Measurements from ENCODE around the gene PPP6R3. TPM values are rescaled to one million over a fixed set of nuclear protein-coding genes. Genes with fewer than 3 reads are reported as not detected.

Gene PPP6R3
- total and polyA plus RNA-seq, 2 of the 13 experiments (the other 11 are each of a cell fraction or from before 2014, with no cell fraction given), result 41.2 to 83.4 TPM

GRCh38 chr11:68551223-68551622 lies 90.7 kb downstream of the PPP6R3 start (continued):
- TF ChIP-seq HNF1B (CRISPR knock-in tag; IDR thresholded peaks at IDR 0.05), result no peak

- Histone ChIP-seq H3K4me3 (replicated peaks in 1 of 3; ENCODE audit: insufficient read depth in 1 of 3, low read depth in 2 of 3, low read length in 3 of 3) (no peak overlapping the region), H3K9me3 (ENCODE audit: low read length) (no peaks in the 10 kb centered on the region), H2AFZ (ENCODE audit: low read length) (no peak overlapping the region), H3K36me3 (replicated peaks in 1 of 2; ENCODE audit: control insufficient read depth in 1 of 2, insufficient read depth in 2 of 2, low read length in 2 of 2) (peaks cover 26 to 76% of the 10 kb centered on the region in 2 experiments), H3K27ac (ENCODE audit: extremely low read length, insufficient read depth, low read length) (no peak overlapping the region), H4K20me1 (ENCODE audit: insufficient read depth, low read length) (peaks cover 4% of the 10 kb centered on the region; the same call in 1 of the 2 replicates), H3K9ac (ENCODE audit: insufficient read depth, low read depth, low read length) (no peak overlapping the region), H3K4me1 (ENCODE audit: insufficient read depth, low read length) (no peaks in the 10 kb centered on the region), H3K27me3 (ENCODE audit: control insufficient read depth in 1 of 2, insufficient read depth in 2 of 2, low read length in 2 of 2) (no peaks in the 10 kb centered on the region), H3K4me2 (ENCODE audit: low read depth, low read length) (no peak overlapping the region), H3K79me2 (ENCODE audit: insufficient read depth, low read length) (peaks cover 9% of the 10 kb centered on the region)
- ChIA-PET CTCF (ENCODE audit: low intra/inter-chr PET ratio, low total read pairs) (no interaction called here), POLR2A (no interaction called here)
- TF ChIP-seq ZNF512 (CRISPR knock-in tag; IDR thresholded peaks at IDR 0.05) (no peak), MTF1 (CRISPR knock-in tag; IDR thresholded peaks at IDR 0.05) (no peak)
- FAIRE-seq, result no peak
- DNase-seq (ENCODE audit: low spot score), result no peak
- in situ Hi-C loops (cut with HindIII; ENCODE audit: extremely low pct_ligation_motif_present, low pct_unique_long_range_greater_than_20kb) (no loop called here), intact Hi-C loops (cut with micrococcal nuclease; ENCODE audit: unreplicated experiment) (loop anchor here (5.0 kb wide), 1 partner anchor 144 kb away; no protein-coding TSS in a partner anchor)
- ATAC-seq, result no peak
- 88% methylated on average over 3 of the region's 3 CpGs for WGBS (ENCODE audit: low lambda C conversion rate)
- BruUV-seq (replicated peaks), result no TSS peak
Measured at GRCh38 chr11:68551777-68552176, 91.2 kb downstream of the PPP6R3 start.
